GM12878 (cell line): Measurements from ENCODE around the gene BCAS3.

Experiments
- CREB1 ChIP-seq: IDR thresholded peaks from 2 replicates; pipeline ENCODE4 v1.6.1; 2012; ENCODE audit warnings: low read depth, mild to moderate bottlenecking, inconsistent platforms
- MEF2A ChIP-seq: IDR thresholded peaks from 2 replicates; pipeline ENCODE4 v1.6.1; 2011; ENCODE audit warnings: low read depth, mild to moderate bottlenecking, low read length, moderate library complexity; ENCODE audit not compliant: insufficient read depth
- SP1 ChIP-seq: IDR thresholded peaks from one replicate; pipeline ENCODE4 v1.6.1; 2011; ENCODE audit warnings: low read depth, low read length
- TF ChIP-seq, protein P1 (sequence below), 3 experiments: IDR thresholded peaks in 2 of 3; conservative IDR thresholded peaks in 1 of 3; 2 replicates each; pipeline ENCODE4 v1.5.1; 2011; ENCODE audit warnings: low read depth in 3 of 3, low read length in 3 of 3, mild to moderate bottlenecking in 3 of 3, control low read depth in 2 of 3, moderate library complexity in 2 of 3, inconsistent platforms in 1 of 3, mixed read lengths in 1 of 3; ENCODE audit not compliant: control insufficient read depth in 2 of 3, insufficient read depth in 1 of 3; ENCODE audit errors: extremely low read depth in 1 of 3
- TF ChIP-seq, protein P2 (sequence below): IDR thresholded peaks from 2 replicates; pipeline ENCODE4 v1.6.1; 2012; ENCODE audit warnings: low read depth, low read length, improper control_type of control experiment

DNA sequence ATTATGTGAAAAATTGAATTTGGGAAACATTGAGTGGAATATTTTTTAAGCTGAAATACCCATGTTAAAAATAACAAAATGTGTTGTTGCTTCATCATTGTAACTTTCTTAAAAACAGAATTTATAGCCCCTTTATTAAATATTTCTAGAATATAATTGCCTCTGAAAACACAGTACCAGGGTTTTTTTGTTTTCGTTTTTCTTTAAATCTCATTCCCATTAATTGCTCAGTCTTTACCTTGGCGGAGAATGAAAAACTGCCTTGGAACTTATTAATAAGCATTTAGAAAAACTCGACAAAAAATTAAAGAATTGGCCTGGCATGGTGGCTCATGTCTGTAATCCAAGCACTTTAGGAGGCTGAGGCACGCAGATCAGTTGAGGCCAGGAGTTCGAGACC lies 526.8 kb downstream of the BCAS3 start:
- TF ChIP-seq, protein P1, sequence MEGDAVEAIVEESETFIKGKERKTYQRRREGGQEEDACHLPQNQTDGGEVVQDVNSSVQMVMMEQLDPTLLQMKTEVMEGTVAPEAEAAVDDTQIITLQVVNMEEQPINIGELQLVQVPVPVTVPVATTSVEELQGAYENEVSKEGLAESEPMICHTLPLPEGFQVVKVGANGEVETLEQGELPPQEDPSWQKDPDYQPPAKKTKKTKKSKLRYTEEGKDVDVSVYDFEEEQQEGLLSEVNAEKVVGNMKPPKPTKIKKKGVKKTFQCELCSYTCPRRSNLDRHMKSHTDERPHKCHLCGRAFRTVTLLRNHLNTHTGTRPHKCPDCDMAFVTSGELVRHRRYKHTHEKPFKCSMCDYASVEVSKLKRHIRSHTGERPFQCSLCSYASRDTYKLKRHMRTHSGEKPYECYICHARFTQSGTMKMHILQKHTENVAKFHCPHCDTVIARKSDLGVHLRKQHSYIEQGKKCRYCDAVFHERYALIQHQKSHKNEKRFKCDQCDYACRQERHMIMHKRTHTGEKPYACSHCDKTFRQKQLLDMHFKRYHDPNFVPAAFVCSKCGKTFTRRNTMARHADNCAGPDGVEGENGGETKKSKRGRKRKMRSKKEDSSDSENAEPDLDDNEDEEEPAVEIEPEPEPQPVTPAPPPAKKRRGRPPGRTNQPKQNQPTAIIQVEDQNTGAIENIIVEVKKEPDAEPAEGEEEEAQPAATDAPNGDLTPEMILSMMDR (IDR thresholded peaks at IDR 0.05 in 2 of 3, conservative IDR thresholded peaks at IDR 0.05 in 1 of 3; ENCODE audit: control insufficient read depth in 2 of 3, extremely low read depth in 1 of 3, insufficient read depth in 1 of 3, low read depth in 3 of 3, low read length in 3 of 3): no peak
- TF ChIP-seq CREB1: no peak
- TF ChIP-seq, protein P2, sequence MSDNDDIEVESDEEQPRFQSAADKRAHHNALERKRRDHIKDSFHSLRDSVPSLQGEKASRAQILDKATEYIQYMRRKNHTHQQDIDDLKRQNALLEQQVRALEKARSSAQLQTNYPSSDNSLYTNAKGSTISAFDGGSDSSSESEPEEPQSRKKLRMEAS: no peak
- TF ChIP-seq SP1: no peak
- TF ChIP-seq MEF2A: no peak
